C4-2B (cell line): ENCODE data around the gene STPG3.

ENCODE experiments used
- CTCF ChIP-seq: fragments of 450-650 bp; conservative IDR thresholded peaks from 2 replicates; pipeline ENCODE4 v1.5.1; 2017; ENCODE audit warnings: mild to moderate bottlenecking
- ZFX ChIP-seq: fragments of 450-650 bp; IDR thresholded peaks from 2 replicates; pipeline ENCODE4 v1.6.1; 2017

- no peak for TF ChIP-seq CTCF
- no peak for TF ChIP-seq ZFX
These were observed 16.2 kb upstream of the STPG3 start for GRCh38 chr9:137234758-137235423.
